Left colon (tissue), 2 donors: Measurements from ENCODE around the gene SLC14A1. TPM values are rescaled to one million over a fixed set of nuclear protein-coding genes. Genes with fewer than 3 reads are reported as not detected.
A peak's percentile ranks its signal among the peaks of the same experiment; 100 is the strongest.
"Not testable (repeated sequence)": the region's sequence is repeated elsewhere in the genome, so short reads cannot be mapped to it uniquely, and the experiment has no call there.

Experiments
- ATAC-seq: fragments of 200-7000 bp; cut with Tn5 transposase; one replicate; pipeline ENCODE4 v1.9.1; 2020; ENCODE audit warnings: mild to moderate bottlenecking, moderate library complexity
- DNase-seq, 2 donors: peaks; one replicate each; pipeline ENCODE4 v3.0.0-alpha.2; 2020
- intact Hi-C, 2 donors: fragments of 100-400 bp; cut with DNase I in 1 of 2; cut with micrococcal nuclease in 1 of 2; formaldehyde crosslinking; loops; one replicate each; pipeline versions ENCODE4 v1.11.2 to v1.14.0; 2022; cut with DNase I, micrococcal nuclease
- total RNA-seq, 2 donors: library from RNA; stranded (reverse); fragmentation: NEBNext Ultra II Directional; extraction: Animal tissue kit (Norgen Biotek cat#: 25700); gene quantifications; one replicate each; pipeline ENCODE4 v1.2.1, GENCODE V29; 2021
- donor health status: DM: no; HTN: no; CAD: no.
- donor health status: DM: yes; HTN: yes; CAD: no.

Gene SLC14A1
- total RNA-seq, 2 donors from 2014 or later, result 0.95 to 1.0 TPM

GRCh38 chr18:45749918-45750689 lies 26.1 kb downstream of the SLC14A1 start:
- intact Hi-C loops, result no loop called here
- no peak for ATAC-seq

GRCh38 chr18:45751766-45752165 lies 27.8 kb downstream of the SLC14A1 start:
- DNase-seq (no peak), ATAC-seq (no peak)
- intact Hi-C loops, result no loop called here

More at GRCh38 chr18:45749918-45750689, 26.1 kb downstream of the SLC14A1 start:
- DNase-seq, result no peak

DNA sequence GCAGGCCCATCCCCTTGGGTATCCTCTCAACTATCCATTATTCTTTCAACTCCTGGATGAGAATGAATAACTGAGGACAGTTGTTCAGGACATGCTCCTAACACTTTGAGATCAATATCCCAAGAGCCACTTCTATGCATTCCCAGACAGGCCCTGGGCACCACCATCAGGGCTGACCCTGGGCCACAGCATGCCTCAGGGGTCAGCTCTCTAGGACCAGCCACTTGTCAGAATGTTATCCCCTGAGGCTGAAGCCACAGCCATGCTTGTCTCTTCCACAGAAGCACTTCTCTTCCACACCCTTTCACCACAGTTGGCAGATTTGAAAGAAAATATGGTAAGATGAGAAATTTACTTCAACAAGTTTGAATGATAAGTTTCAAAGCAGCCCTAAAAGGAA lies 28.7 kb downstream of the SLC14A1 start:
- DNase-seq (no peak), ATAC-seq (no peak)
- intact Hi-C loops, result no loop called here

- no peak for ATAC-seq
- DNase-seq, result no peak
- intact Hi-C loops, result no loop called here
Measured at GRCh38 chr18:45753286-45753685, 29.3 kb downstream of the SLC14A1 start.

GRCh38 chr18:45755934-45756333 lies 32.0 kb downstream of the SLC14A1 start:
- DNase-seq, result peak in 1 of 2 donors; percentile 10
- intact Hi-C loops, result no loop called here
- ATAC-seq, result peak; percentile 37

GRCh38 chr18:45757005-45757404 lies 33.0 kb downstream of the SLC14A1 start:
- DNase-seq (no peak), ATAC-seq (no peak)
- intact Hi-C loops, result no loop called here

DNA sequence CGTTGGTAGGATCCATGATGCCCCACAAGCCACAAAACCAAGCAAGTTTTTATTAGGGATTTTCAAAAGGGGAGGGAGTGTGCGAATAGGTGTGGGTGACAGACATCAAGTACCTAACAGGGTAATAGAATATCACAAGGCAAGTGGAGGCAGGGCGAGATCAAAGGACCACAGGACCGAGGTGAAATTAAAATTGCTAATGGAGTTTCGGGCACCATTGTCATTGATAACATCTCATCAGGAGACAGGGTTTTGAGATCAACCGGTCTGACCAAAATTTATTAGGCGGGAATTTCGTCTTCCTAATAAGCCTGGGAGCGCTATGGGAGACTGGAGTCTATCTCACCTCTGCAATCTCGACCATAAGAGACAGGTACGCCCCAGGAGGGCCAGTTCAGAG lies 33.7 kb downstream of the SLC14A1 start:
- DNase-seq, intact Hi-C loops, ATAC-seq: not testable (repeated sequence)

DNA sequence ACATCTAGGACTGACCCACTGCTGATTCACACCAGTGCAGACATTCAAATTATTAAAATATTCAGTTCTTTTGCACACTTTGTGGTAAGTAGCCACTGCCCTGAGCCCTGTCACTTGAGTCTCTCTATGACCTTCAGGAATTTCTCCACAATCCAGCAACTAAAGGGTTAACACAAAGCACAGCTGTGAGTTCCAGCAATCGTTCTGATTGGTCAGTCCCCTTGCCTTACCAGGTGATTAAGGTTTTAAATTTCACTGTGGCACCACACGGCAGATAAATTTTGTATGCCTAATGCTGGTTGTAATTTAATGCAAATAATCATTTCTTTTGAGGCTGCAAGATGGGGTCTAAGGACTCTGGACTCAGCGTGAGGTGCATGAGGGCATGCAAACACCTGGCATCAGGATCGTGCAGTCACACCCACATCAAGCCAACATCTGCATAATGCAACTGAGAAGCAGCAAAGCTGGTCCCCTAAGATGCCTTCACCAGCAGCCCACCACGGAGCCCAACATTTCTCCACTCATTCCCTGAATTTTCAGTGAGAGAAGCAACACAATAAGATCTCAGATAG lies 36.6 kb downstream of the SLC14A1 start:
- intact Hi-C loops, result no loop called here
- no peak for DNase-seq
- ATAC-seq, result no peak

DNA sequence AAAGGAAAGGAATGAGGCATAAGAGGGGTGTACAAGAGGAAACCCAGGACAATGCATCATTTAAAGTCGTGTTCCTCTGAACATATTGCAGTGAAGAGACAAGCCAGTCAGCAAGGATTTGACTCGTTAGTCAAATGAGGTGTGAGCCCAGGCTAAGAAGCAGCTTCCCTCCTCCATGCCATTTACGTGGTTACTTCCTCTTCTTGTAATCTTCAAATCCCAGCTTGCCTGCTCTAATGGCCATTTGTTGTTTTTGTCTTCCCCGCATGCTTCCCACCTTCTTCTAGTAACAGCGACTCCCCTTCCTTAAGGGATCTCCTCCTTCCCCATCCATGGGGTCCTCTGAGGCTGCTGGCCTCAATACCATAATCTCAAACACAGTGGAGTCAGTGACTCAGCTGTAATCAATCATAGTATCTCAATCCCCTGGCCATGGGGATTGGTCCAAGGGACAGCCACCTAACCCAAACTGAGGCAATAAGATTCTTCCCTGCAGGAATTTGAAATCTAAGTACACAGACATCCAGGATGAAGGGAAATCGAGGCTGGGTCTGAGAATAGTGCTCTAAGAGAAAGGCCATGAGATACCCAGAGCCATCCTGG lies 37.6 kb downstream of the SLC14A1 start:
- intact Hi-C loops, result no loop called here
- no peak for DNase-seq
- no peak for ATAC-seq

DNA sequence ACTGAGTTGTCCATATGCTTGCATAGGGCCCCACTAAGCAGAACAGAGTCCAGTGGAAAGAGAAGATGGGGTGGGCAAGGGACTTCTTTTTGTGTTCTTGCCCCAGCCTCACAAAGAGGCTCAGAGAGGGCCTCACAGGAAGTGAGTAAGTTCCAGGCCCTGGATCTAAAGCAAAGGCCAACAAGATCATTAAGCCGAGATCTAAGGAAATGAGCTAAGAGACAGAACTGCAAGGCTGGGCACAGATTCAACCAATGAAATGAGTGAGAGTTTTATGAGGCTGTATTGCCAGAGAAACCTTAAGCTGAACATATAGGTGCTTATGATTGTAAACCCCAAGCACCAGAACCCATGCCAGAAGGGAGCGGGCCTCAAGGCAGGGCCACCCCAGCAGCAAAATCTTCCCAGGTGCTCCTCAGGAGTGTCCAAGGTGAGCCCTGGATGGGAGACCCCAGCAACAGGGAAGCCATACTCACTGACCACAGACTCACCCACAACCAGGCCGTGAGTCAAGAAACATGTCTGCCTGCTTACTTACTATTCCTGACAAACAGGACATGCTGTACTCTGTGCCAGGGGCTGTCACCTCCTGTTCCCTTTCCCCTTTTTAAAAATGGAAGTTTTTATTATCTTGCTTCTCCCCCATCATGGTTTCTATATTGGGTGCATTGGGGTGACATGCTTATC lies 40.2 kb downstream of the SLC14A1 start:
- ATAC-seq (peak; percentile 62), DNase-seq (no peak)
- intact Hi-C loops, result no loop called here

DNA sequence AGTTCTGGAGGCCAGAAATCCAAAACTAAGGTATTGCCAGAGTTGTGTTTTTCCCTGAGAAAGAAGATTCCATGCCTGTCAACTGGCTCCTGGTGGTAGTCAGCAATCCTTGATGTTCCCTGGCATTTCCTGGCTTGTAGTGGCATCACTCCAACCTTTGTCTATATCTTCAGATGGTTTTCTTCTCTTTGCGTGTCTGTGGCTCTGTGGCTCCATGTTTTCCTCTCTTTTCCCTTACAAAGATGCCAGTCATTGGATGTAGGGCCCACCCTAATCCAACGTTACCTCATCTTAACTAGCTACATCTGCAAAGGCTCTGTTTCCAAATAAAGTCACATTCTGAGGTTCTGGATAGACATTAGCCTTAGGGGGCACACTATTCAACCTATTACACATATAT lies 41.8 kb downstream of the SLC14A1 start:
- no peak for ATAC-seq
- DNase-seq, result no peak
- intact Hi-C loops, result no loop called here

DNA sequence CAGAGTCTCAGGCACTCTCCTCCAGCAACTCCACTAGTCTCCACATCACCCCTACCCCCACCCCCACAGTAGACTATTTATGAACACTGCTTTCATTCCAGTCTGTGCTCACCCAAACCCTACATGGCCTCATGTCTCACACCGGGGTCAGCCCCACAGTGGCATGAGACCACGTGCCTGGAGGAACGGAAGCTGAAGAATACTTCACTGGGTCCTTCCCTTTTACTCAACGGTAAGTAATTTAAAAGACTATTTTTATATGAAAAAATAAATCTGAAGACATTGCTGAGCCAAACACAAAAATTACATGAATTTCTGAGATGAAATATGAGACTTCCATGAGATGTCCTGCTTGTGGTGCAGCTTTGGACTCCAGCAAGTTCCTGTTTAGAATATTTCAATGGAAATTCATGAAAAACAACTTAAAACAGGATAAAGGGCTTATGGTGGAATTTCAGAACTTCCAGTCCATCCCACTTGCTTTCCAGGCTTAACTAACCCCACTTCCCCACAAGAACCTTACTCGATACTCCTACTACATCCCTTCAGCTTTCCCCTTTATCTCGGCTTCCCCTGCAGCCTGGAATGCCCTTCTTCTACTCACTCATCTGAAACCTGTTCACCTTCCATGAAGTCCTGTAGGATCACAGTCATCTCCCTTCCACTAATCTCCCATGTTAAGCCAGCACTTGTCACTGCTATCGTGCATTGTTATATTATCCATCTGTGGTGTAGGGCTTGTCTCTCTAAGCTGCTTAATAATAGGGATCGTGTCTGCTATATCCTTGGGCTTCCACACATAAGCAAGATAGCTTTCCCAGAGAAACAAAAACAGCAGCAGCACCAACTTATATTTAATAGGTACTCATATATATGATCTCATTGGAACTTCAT lies 47.9 kb downstream of the SLC14A1 start:
- intact Hi-C loops, result no loop called here
- ATAC-seq (no peak), DNase-seq (no peak)

DNA sequence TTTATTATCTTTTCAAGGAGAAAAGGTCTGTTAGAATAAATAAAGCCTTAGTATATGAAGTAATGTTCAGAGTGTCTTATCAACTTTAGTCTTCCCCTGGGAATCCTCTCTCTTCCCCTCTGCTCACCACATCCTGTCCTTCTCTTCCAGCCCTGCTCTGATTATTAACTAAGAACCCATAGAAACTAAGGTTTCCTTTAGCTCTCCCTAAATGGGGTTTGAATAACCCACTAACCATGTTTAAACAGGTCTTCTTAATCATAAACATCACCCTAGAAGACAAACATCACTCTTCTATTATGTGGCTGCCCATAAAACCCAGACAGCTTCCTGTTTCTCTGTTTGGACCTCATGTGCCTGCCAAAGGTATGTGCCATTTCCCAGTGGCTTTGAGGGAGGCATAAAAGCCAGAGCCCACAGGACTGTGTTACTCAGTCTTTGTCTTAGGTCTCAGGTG lies 50.1 kb downstream of the SLC14A1 start:
- DNase-seq (no peak), ATAC-seq (peak; percentile 36)
- intact Hi-C loops, result no loop called here

DNA sequence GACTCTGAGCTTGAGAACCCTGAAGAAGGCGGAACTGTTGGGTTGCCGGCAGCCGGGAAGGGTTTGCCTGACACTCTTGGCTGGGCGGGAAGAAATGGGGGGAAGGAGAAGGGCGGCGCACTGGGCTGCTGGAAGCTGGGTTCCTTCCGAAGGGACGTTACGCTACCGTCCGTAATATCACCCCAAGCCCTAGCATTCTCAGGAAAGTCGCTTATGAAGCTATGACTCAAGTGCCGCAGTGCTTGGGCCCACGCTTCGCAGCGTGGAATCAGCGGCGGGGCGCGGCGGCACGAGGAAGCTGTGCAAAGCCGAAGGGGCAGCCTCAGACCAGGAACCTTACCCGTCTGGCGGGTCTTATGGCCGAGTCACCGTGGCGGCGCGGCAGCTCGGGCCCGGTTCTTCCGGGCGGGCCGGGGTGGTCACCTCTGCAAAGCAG lies 51.3 kb downstream of the SLC14A1 start:
- ATAC-seq (peak; percentile 88), DNase-seq (peak; percentile 61 to 73)
- intact Hi-C loops, result no loop called here

GRCh38 chr18:45775743-45776142 lies 51.8 kb downstream of the SLC14A1 start:
- intact Hi-C loops, result no loop called here
- no peak for DNase-seq
- no peak for ATAC-seq

- intact Hi-C loops, result no loop called here
- no peak for DNase-seq
- no peak for ATAC-seq
Measured at GRCh38 chr18:45777393-45777792, 53.4 kb downstream of the SLC14A1 start.

DNA sequence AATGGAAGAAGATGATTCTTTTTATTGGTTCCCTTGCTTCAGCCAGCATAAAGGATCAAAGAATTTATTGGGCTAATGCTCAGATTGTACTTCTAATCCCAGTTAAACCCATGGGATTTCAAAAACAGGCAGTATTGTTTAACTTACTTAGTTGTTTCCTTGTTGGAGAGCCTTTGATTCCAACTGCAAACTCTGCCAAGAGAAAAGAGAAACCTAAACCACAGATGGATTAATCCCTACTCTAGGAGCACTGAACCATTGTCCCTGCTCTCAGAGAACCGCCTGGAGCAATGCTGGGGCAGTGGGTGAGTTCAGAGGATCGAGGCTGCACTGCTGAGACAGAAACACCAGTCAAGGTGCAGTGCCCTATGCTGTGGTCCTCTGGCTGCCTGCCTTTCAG lies 56.6 kb downstream of the SLC14A1 start:
- ATAC-seq, result no peak
- DNase-seq, result no peak
- intact Hi-C loops, result no loop called here

DNA sequence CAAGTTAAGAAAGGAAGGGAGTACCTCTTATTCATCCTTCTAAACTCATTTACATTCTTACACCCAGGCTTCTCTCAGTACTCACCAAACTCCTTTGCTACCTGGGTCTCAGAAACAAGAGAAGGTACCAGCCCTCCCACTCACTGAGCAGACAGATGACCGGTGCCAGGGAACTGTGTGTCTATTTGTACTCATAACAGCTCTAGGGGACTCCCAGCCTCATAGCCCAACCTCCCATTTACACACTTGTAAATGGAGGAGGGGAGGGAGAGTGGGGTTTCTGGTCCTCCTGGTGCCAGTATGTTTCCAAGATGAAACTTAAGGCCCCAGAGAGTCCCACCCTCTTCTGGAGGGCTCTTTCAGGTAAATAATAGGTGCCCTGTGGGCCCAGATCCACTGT lies 58.7 kb downstream of the SLC14A1 start:
- intact Hi-C loops, result no loop called here
- DNase-seq (no peak), ATAC-seq (no peak)
